GM12872 (cell line): ENCODE data around the gene PHYHD1.
A peak's percentile ranks its signal among the peaks of the same experiment; 100 is the strongest.

Experiments used
- TF ChIP-seq, protein P1 (sequence below): IDR thresholded peaks from 3 replicates; pipeline ENCODE4 v1.5.1; 2011; ENCODE audit warnings: low read depth, mild to moderate bottlenecking, low read length, moderate library complexity; ENCODE audit not compliant: insufficient read depth

PHYHD1 gene

DNA sequence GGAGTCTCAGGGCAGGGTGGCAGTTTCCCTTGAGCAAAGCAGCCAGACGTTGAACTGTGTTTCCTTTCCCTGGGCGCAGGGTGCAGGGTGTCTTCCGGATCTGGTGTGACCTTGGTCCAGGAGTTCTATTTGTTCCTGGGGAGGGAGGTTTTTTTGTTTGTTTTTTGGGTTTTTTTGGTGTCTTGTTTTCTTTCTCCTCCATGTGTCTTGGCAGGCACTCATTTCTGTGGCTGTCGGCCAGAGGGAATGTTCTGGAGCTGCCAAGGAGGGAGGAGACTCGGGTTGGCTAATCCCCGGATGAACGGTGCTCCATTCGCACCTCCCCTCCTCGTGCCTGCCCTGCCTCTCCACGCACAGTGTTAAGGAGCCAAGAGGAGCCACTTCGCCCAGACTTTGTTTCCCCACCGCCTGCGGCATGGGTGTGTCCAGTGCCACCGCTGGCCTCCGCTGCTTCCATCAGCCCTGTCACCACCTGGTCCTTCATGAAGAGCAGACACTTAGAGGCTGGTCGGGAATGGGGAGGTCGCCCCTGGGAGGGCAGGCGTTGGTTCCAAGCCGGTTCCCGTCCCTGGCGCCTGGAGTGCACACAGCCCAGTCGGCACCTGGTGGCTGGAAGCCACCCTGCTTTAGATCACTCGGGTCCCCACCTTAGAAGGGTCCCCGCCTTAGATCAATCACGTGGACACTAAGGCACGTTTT lies 3.5 kb upstream of the PHYHD1 start:
- TF ChIP-seq, protein P1, sequence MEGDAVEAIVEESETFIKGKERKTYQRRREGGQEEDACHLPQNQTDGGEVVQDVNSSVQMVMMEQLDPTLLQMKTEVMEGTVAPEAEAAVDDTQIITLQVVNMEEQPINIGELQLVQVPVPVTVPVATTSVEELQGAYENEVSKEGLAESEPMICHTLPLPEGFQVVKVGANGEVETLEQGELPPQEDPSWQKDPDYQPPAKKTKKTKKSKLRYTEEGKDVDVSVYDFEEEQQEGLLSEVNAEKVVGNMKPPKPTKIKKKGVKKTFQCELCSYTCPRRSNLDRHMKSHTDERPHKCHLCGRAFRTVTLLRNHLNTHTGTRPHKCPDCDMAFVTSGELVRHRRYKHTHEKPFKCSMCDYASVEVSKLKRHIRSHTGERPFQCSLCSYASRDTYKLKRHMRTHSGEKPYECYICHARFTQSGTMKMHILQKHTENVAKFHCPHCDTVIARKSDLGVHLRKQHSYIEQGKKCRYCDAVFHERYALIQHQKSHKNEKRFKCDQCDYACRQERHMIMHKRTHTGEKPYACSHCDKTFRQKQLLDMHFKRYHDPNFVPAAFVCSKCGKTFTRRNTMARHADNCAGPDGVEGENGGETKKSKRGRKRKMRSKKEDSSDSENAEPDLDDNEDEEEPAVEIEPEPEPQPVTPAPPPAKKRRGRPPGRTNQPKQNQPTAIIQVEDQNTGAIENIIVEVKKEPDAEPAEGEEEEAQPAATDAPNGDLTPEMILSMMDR = no peak

DNA sequence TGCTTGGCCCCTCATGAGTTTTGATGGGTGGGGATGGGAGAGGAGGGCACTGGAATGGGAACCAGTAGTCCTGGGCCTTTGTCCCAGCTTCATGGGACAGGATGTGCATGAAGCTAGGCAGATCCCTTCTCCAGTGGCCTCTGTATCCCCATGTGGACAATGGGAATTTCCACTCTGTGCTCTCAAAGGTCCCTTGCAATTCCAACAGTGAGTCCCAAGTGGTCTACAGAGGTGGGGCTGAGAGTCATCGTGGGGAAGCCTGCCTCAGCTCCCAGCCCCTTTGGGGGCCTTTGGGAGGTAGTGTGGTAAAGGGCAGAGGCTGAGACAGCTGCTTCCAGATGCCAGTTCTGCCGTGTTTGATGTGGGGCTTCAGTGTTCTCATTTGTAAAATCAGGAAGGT lies 1.9 kb upstream of the PHYHD1 start:
- TF ChIP-seq, protein P1 = no peak

DNA sequence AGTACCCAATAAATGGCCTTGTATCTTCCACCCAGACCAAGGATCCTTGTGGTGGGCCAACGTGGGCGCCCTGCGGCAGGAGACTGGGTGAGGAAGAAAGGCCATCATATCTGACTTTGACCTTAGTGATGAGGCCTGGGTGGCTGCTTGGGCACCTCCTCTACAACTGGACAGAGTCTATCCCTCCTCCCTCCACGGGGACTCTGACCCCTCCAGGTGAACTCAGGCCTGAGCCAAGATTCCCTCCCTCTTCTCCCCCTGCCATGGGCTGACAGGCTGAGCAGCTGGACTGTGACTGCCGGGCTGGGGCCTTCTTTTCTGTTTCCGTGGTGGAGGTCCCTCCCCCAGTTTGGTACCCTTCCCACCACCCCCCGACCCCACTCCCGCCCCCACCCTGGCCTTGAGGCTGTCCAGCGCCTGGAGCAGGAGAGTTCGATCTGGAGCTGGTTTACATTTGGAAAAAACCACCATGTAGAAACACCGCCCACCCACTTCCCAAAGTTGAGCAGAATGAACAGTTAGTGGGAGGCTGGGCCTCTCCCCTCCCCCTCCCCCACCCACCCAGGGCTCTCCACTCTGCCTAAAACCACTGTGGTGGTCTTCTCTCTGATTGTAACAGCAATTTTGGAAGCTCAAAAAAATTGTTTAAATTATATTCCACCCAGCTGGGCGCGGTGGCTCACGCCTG lies 1.2 kb upstream of the PHYHD1 start:
- TF ChIP-seq, protein P1 = no peak

DNA sequence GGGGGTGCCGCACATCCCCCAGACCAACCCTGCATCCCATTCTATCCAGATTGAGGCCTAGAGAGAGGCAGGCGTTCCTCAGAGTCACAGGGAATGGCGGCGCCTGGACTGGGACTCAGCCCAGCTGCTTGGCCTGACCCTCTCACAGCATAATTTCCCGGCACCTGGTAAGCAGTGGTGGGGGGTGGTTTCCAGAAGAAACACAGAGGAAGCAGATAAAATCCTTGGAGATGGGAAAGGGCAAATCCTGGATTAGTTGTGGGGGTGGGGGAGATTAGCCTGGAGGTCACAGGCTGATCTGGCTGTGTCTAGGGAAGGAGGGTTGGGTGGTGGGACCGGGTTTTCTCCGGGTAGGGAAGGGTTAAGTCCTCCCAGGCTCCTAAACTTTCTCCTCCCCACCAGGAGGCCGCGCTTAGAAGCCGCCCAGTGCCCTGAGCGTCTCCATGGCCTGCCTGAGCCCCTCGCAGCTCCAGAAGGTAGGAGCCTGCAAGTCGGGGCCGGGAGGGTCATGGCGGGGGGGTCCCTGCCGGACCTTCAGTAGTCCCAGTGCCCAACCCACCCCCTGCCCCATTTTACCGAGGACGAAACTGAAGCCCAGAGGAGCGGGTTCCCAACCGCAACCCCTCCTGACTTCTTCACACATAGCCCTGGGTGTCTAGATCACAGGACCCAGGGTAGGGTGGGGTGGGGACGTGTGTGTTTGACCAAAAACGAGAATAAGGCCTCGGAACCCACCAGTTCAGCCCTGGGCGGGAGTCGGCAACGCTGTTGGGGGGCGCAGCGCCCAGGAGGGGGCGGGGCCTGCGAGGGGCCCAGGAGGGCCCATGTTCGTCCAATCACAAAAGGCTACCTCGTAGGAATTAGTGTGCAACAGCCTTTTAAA lies 1.3 kb downstream of the PHYHD1 start:
- TF ChIP-seq, protein P1 = no peak

DNA sequence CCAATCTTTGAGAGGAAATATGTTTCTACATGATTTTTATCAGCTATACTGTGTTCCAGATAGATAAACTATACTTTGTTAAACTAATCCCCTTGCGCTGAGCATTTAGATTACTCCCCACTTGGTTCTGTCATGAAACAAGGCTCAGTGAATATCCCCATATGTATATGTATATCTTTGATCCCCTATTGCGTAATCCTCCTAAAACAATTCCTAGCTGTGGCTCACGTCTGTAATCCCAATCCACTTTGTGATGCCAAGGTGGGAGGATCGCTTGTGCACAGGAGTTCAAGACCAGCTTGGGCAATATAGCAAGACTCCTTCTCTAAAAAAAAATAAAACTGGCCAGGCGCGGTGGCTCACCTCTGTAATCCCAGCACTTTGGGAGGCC lies 2.7 kb downstream of the PHYHD1 start:
- TF ChIP-seq, protein P1 = no peak

DNA sequence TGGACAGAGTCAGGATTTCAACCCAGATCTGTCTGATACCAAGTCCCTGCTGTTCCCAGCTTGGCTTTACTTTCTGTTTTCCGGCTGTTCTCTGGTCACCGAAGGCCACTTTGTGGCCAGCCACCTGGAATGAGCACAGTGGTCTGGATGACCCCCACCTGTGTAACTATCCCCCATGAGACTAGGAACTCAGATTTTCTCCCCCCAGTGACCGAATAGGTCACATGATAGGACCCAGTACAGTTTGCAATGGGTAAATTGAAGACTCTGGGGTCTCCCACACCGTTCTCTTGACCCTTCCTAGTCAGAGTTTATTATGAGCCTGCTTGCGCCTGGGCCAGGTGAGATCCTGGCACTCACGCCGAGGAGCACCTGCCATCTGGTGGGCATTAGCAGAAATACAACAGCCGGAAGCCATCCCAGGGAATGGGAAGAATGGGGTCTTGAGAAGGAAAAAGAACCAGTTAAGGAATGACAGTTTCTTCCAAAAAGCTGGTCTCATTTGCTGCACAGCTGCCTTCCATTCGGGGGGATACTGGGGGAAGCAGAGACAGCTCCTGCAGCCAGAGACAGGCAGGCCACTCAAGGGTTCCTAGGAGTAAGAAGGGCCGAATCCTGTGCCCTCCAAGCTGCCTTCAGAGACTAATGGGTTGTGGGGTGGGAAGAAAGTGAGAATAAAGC lies 7.1 kb downstream of the PHYHD1 start:
- TF ChIP-seq, protein P1 = peak; percentile 87

DNA sequence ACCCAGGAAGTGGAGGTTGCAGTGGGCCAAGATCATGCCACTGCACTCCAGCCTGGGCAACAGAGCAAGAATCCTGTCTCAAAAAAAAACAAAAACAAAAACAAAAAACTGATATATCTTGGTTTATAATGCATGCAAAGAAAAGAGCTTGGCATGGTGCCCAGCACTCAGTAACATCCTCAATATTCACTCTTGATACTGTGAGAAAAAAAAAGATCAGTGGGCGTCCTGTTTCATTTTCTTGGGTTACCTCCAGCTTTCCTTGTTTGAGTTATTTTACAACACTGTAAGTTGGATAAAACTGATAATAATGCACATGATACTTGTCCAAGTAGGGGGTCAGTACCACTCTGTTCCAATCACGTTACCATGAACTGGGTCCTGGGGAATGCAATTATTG lies 7.8 kb downstream of the PHYHD1 start:
- TF ChIP-seq, protein P1 = no peak
